Epithelial cell of proximal tubule (primary cell): ENCODE data around the gene SMIM31. TPM values are rescaled to one million over a fixed set of nuclear protein-coding genes. Genes with fewer than 3 reads are reported as not detected.

Experiments
- DNase-seq: peaks from one replicate; pipeline ENCODE4 v3.0.0-alpha.2; 2011; ENCODE audit warnings: low read depth
- H3K4me3 ChIP-seq: 2 replicates; pipeline ENCODE4 v1.5.1; 2011; ENCODE audit warnings: low read depth, mild to moderate bottlenecking, low read length
- total RNA-seq: library from RNA; depleted of rRNA; stranded (reverse); fragments of >200 nt; gene quantifications from 2 replicates; pipeline ENCODE4 v1.2.3, GENCODE V29; 2015
- TF ChIP-seq, protein P1 (sequence below): conservative IDR thresholded peaks from 2 replicates; pipeline ENCODE4 v1.5.1; 2012; ENCODE audit warnings: low read depth, mild to moderate bottlenecking, low read length

Gene SMIM31
- total RNA-seq, 1 donor from 2014 or later = not detected

GRCh38 chr4:164780839-164781238, 26.9 kb downstream of the SMIM31 start:
- DNase-seq = no peak
- H3K4me3 ChIP-seq = no peak overlapping the region
- TF ChIP-seq, protein P1, sequence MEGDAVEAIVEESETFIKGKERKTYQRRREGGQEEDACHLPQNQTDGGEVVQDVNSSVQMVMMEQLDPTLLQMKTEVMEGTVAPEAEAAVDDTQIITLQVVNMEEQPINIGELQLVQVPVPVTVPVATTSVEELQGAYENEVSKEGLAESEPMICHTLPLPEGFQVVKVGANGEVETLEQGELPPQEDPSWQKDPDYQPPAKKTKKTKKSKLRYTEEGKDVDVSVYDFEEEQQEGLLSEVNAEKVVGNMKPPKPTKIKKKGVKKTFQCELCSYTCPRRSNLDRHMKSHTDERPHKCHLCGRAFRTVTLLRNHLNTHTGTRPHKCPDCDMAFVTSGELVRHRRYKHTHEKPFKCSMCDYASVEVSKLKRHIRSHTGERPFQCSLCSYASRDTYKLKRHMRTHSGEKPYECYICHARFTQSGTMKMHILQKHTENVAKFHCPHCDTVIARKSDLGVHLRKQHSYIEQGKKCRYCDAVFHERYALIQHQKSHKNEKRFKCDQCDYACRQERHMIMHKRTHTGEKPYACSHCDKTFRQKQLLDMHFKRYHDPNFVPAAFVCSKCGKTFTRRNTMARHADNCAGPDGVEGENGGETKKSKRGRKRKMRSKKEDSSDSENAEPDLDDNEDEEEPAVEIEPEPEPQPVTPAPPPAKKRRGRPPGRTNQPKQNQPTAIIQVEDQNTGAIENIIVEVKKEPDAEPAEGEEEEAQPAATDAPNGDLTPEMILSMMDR = no peak

GRCh38 chr4:164783976-164784375, 30.0 kb downstream of the SMIM31 start:
- no peak for DNase-seq
- no peak overlapping the region for H3K4me3 ChIP-seq
- TF ChIP-seq, protein P1 = no peak

GRCh38 chr4:164789047-164789446, 35.1 kb downstream of the SMIM31 start:
- H3K4me3 ChIP-seq = no peak overlapping the region
- TF ChIP-seq, protein P1 = no peak
- DNase-seq = no peak

DNA sequence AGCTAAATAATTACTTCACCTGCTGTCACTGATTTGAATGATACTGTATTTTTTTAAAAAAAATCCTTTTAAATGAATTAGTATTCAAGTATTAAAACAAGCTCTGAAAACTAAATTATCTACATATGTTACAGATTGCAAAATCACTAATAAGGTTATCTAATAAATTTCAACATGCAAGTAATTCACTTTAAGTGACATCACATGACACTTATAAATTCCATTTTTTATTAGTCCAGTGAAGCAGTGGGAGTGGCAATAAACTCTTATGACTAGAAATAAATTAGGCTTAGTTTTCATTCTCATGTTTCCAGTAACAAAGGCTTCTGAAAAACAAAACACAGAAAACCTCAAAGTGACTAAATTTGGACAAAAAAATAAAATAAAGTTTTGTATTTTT, 36.3 kb downstream of the SMIM31 start:
- no peak for DNase-seq
- TF ChIP-seq, protein P1 = no peak
- no peak overlapping the region for H3K4me3 ChIP-seq

- no peak for DNase-seq
- TF ChIP-seq, protein P1 = no peak
- no peak overlapping the region for H3K4me3 ChIP-seq
These were observed 45.5 kb downstream of the SMIM31 start for GRCh38 chr4:164799410-164799809.

DNA sequence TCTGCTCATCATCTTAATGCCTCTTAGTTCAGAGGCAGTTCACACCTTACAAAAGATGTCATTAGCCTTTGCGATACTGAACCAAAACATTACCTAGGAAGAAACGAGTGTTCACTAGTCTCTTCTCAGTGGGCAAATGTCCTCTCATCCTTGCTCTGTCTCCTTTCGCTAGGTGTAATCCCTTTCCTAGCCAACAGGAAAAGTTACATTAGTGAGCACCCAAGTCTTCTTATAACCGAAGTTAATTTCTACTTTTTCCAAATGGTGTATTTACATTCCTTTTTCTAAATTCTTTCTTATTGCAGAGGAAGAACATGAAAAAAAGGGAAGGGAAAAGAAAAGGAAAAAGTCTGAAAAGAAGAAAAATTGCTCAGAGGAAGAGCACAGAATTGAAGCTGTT, 46.9 kb downstream of the SMIM31 start:
- H3K4me3 ChIP-seq = no peak overlapping the region
- TF ChIP-seq, protein P1 = no peak
- no peak for DNase-seq

DNA sequence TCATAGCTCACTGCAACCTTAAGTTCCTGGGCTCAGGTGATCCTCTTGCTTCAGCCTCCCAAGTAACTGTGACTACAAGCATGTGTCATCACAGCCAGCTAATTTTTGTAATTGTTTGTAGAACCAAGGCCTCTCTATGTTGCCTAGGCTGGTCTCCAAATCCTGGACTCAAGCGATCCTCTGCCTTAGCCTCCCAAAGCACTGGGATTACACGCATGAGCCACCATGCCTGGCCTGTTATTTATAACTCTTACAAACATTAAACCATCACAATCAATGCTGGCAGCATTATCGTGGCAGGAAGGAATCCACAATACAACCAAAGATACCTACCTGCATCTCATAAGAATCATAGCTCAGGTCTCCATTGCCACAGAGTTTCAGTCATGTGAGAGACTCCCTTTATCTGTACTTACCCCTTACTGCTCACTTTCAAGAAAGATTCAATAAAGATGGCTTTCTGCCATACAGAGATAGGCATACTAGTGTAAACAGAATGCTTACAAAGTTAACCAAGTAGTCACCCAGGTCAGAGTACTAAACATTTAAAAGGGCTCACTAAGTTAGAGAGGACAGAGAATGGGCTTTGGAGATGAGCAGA, 48.5 kb downstream of the SMIM31 start:
- peak; percentile 82 for DNase-seq
- H3K4me3 ChIP-seq = no peak overlapping the region
- TF ChIP-seq, protein P1 = no peak
